ENCODE measurements around the gene ZNF232. TPM values are rescaled to one million over a fixed set of nuclear protein-coding genes. Genes with fewer than 3 reads are reported as not detected.
"Not testable (repeated sequence)": the region's sequence is repeated elsewhere in the genome, so short reads cannot be mapped to it uniquely, and the experiment has no call there.

Gene ZNF232
- total and polyA plus RNA-seq, 2 experiments from 2014 or later: 24.8 to 24.9 TPM

DNA sequence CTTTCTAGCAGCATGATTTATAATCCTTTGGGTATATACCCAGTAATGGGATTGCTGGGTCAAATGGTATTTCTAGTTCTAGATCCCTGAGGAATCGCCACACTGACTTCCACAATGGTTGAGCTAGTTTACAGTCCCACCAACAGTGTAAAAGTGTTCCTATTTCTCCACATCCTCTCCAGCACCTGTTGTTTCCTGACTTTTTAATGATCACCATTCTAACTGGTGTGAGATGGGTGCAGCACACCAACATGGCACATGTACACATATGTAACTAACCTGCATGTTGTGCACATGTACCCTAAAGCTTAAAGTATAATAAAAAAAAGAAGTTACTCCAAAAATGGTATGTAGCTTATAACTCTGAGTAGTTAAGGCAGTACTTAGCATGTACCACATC is 49.0 kb upstream of the ZNF232 start:
- not testable (repeated sequence) for H3K4me3 Mint-ChIP-seq

DNA sequence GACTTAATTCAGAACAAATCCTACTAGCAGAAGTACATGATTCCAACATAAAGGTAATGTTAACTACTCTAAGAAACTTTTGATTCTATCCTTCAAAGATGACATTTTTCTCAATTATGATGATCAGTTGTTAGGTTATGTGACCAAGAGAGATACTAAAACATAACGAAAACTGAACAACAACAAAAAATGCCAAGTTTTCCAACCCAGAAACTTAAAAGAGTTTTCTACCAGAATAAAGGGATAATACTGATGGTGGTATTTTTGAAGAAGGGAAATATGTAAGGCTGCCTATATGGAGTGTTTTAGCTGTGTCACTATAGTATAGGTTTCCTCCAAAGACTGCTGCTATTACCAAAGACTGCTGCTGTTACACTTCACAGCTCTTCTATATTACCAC is 34.4 kb upstream of the ZNF232 start:
- H3K79me2 ChIP-seq (replicated peaks; ENCODE audit: insufficient read depth); H2AFZ ChIP-seq; H3K36me3 ChIP-seq (ENCODE audit: insufficient read depth); H3F3A ChIP-seq (replicated peaks; ENCODE audit: low read depth); H3K4me1 Mint-ChIP-seq; H3K27ac ChIP-seq (ENCODE audit: low read depth); H3K4me3 Mint-ChIP-seq; H3K9me2 ChIP-seq (ENCODE audit: insufficient read depth); ATAC-seq; DNase-seq (ENCODE audit: low spot score); H3K27me3 ChIP-seq (ENCODE audit: insufficient read depth); H3K4me1 ChIP-seq (ENCODE audit: insufficient read depth); H3K36me3 Mint-ChIP-seq (ENCODE audit: low read depth); H3K27me3 Mint-ChIP-seq (ENCODE audit: insufficient read depth, low read depth, poor library complexity); H3K4me3 ChIP-seq; H3K9me3 Mint-ChIP-seq; H4K20me1 ChIP-seq (replicated peaks; ENCODE audit: insufficient read depth); H3K4me2 ChIP-seq; H3K27ac Mint-ChIP-seq: not testable (repeated sequence)

More for the DNA sequence above, 49.0 kb upstream of the ZNF232 start:
- H3K36me3 ChIP-seq (ENCODE audit: insufficient read depth); H3K4me2 ChIP-seq; H3K9me2 ChIP-seq (ENCODE audit: insufficient read depth); H3K27ac Mint-ChIP-seq; H3K27ac ChIP-seq (ENCODE audit: low read depth); H4K20me1 ChIP-seq (replicated peaks; ENCODE audit: insufficient read depth); H3K4me3 ChIP-seq; DNase-seq (ENCODE audit: low spot score); ATAC-seq; H2AFZ ChIP-seq; H3K4me1 ChIP-seq (ENCODE audit: insufficient read depth); H3K27me3 ChIP-seq (ENCODE audit: insufficient read depth); H3F3A ChIP-seq (replicated peaks; ENCODE audit: low read depth); H3K27me3 Mint-ChIP-seq (ENCODE audit: insufficient read depth, low read depth, poor library complexity); H3K4me1 Mint-ChIP-seq; H3K36me3 Mint-ChIP-seq (ENCODE audit: low read depth); H3K9me3 Mint-ChIP-seq; H3K79me2 ChIP-seq (replicated peaks; ENCODE audit: insufficient read depth): not testable (repeated sequence)

DNA sequence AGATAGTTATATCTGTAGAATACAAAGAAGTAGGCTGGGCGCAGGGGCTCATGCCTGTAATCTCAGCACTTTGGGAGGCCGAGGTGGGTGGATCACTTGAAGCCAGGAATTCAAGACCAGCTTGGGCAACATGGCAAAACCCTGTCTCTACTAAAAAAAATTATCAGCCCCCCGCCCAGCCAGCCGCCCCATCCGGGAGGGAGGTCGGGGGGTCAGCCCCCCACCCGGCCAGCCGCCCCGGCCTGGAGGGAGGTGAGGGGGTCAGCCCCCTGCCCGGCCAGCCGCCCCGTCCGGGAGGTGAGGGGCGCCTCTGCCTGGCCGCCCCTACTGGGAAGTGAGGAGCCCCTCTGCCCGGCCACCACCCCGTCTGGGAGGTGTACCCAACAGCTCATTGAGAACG is 31.2 kb upstream of the ZNF232 start:
- ATAC-seq; H3K4me3 Mint-ChIP-seq; H3K4me1 ChIP-seq (ENCODE audit: insufficient read depth); H3K27me3 Mint-ChIP-seq (ENCODE audit: insufficient read depth, low read depth, poor library complexity); DNase-seq (ENCODE audit: low spot score); H3K9me3 Mint-ChIP-seq; H2AFZ ChIP-seq; H3K4me1 Mint-ChIP-seq; H3K27ac ChIP-seq (ENCODE audit: low read depth); H3K4me3 ChIP-seq; H3K4me2 ChIP-seq; H3F3A ChIP-seq (replicated peaks; ENCODE audit: low read depth); H3K27ac Mint-ChIP-seq; H3K36me3 ChIP-seq (ENCODE audit: insufficient read depth); H3K9me2 ChIP-seq (ENCODE audit: insufficient read depth); H3K27me3 ChIP-seq (ENCODE audit: insufficient read depth); H4K20me1 ChIP-seq (replicated peaks; ENCODE audit: insufficient read depth); H3K79me2 ChIP-seq (replicated peaks; ENCODE audit: insufficient read depth); H3K36me3 Mint-ChIP-seq (ENCODE audit: low read depth): not testable (repeated sequence)

DNA sequence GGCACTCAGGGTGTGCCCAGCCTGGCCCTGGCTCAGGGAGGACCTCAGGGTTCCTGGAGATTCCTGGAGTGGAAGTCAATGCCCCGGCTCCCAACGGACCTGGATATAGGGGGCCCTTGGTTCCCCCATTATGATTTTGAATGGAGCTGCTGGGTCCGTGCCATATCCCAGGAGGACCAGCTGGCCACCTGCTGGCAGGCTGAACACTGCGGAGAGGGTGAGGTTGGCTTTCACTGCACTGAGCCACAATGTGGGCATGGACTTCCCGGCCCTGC is 27.7 kb upstream of the ZNF232 start:
- no peak overlapping the region for H3K4me3 Mint-ChIP-seq
- no peak for DNase-seq (ENCODE audit: low spot score)
- ATAC-seq: no peak
- no peak for TF ChIP-seq POLR2AphosphoS5 (IDR thresholded peaks at IDR 0.05; ENCODE audit: low read depth)
- no peak for TF ChIP-seq JUNB (IDR thresholded peaks at IDR 0.05; ENCODE audit: unreplicated experiment)
- TF ChIP-seq ZNF331 (CRISPR knock-in tag; IDR thresholded peaks at IDR 0.05; ENCODE audit: low read depth): no peak
- TF ChIP-seq EZH2phosphoT487 (IDR thresholded peaks at IDR 0.05; ENCODE audit: unreplicated experiment): no peak
- TF ChIP-seq STAT1 (IDR thresholded peaks at IDR 0.05; ENCODE audit: unreplicated experiment): no peak
- TF ChIP-seq, protein P1, sequence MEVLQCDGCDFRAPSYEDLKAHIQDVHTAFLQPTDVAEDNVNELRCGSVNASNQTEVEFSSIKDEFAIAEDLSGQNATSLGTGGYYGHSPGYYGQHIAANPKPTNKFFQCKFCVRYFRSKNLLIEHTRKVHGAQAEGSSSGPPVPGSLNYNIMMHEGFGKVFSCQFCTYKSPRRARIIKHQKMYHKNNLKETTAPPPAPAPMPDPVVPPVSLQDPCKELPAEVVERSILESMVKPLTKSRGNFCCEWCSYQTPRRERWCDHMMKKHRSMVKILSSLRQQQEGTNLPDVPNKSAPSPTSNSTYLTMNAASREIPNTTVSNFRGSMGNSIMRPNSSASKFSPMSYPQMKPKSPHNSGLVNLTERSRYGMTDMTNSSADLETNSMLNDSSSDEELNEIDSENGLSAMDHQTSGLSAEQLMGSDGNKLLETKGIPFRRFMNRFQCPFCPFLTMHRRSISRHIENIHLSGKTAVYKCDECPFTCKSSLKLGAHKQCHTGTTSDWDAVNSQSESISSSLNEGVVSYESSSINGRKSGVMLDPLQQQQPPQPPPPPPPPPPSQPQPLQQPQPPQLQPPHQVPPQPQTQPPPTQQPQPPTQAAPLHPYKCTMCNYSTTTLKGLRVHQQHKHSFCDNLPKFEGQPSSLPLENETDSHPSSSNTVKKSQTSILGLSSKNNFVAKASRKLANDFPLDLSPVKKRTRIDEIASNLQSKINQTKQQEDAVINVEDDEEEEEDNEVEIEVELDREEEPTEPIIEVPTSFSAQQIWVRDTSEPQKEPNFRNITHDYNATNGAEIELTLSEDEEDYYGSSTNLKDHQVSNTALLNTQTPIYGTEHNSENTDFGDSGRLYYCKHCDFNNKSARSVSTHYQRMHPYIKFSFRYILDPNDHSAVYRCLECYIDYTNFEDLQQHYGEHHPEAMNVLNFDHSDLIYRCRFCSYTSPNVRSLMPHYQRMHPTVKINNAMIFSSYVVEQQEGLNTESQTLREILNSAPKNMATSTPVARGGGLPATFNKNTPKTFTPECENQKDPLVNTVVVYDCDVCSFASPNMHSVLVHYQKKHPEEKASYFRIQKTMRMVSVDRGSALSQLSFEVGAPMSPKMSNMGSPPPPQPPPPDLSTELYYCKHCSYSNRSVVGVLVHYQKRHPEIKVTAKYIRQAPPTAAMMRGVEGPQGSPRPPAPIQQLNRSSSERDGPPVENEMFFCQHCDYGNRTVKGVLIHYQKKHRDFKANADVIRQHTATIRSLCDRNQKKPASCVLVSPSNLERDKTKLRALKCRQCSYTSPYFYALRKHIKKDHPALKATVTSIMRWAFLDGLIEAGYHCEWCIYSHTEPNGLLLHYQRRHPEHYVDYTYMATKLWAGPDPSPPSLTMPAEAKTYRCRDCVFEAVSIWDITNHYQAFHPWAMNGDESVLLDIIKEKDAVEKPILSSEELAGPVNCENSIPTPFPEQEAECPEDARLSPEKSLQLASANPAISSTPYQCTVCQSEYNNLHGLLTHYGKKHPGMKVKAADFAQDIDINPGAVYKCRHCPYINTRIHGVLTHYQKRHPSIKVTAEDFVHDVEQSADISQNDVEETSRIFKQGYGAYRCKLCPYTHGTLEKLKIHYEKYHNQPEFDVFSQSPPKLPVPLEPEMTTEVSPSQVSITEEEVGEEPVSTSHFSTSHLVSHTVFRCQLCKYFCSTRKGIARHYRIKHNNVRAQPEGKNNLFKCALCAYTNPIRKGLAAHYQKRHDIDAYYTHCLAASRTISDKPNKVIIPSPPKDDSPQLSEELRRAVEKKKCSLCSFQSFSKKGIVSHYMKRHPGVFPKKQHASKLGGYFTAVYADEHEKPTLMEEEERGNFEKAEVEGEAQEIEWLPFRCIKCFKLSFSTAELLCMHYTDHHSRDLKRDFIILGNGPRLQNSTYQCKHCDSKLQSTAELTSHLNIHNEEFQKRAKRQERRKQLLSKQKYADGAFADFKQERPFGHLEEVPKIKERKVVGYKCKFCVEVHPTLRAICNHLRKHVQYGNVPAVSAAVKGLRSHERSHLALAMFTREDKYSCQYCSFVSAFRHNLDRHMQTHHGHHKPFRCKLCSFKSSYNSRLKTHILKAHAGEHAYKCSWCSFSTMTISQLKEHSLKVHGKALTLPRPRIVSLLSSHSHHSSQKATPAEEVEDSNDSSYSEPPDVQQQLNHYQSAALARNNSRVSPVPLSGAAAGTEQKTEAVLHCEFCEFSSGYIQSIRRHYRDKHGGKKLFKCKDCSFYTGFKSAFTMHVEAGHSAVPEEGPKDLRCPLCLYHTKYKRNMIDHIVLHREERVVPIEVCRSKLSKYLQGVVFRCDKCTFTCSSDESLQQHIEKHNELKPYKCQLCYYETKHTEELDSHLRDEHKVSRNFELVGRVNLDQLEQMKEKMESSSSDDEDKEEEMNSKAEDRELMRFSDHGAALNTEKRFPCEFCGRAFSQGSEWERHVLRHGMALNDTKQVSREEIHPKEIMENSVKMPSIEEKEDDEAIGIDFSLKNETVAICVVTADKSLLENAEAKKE (CRISPR knock-in tag; IDR thresholded peaks at IDR 0.05): no peak
- no peak for TF ChIP-seq CREB1 (CRISPR knock-in tag; IDR thresholded peaks at IDR 0.05; ENCODE audit: low read depth)
- no peak for TF ChIP-seq ZNF114 (CRISPR knock-in tag; IDR thresholded peaks at IDR 0.05)
- no peak for TF ChIP-seq NANOG (IDR thresholded peaks at IDR 0.05; ENCODE audit: borderline replicate concordance)

More for the DNA sequence above, 27.7 kb upstream of the ZNF232 start:
- Mint-ChIP-seq H3K4me1 (no peaks in the 10 kb centered on the region), H3K27me3 (ENCODE audit: insufficient read depth, low read depth, poor library complexity) (peaks cover 3% of the 10 kb centered on the region), H3K36me3 (ENCODE audit: low read depth) (no peaks in the 10 kb centered on the region), H3K27ac (no peak overlapping the region), H3K9me3 (no peaks in the 10 kb centered on the region)
- H3K4me3 ChIP-seq: no peak overlapping the region
- no peaks in the 10 kb centered on the region for H3K79me2 ChIP-seq (replicated peaks; ENCODE audit: insufficient read depth)
- no peaks in the 10 kb centered on the region for H4K20me1 ChIP-seq (replicated peaks; ENCODE audit: insufficient read depth)
- H2AFZ ChIP-seq: no peak overlapping the region
- H3K36me3 ChIP-seq (ENCODE audit: insufficient read depth): no peaks in the 10 kb centered on the region
- H3F3A ChIP-seq (replicated peaks; ENCODE audit: low read depth): no peaks in the 10 kb centered on the region
- no peak overlapping the region for H3K27ac ChIP-seq (ENCODE audit: low read depth)
- H3K9me2 ChIP-seq (ENCODE audit: insufficient read depth): no peaks in the 10 kb centered on the region
- no peak overlapping the region for H3K4me2 ChIP-seq
- no peaks in the 10 kb centered on the region for H3K27me3 ChIP-seq (ENCODE audit: insufficient read depth)
- no peaks in the 10 kb centered on the region for H3K4me1 ChIP-seq (ENCODE audit: insufficient read depth)

All from GM23338 (cell line).